Measurements from ENCODE around the gene SLC2A14.
A peak's percentile ranks its signal among the peaks of the same experiment; 100 is the strongest.
"Not testable (repeated sequence)": the region's sequence is repeated elsewhere in the genome, so short reads cannot be mapped to it uniquely, and the experiment has no call there.

SLC2A14 gene

DNA sequence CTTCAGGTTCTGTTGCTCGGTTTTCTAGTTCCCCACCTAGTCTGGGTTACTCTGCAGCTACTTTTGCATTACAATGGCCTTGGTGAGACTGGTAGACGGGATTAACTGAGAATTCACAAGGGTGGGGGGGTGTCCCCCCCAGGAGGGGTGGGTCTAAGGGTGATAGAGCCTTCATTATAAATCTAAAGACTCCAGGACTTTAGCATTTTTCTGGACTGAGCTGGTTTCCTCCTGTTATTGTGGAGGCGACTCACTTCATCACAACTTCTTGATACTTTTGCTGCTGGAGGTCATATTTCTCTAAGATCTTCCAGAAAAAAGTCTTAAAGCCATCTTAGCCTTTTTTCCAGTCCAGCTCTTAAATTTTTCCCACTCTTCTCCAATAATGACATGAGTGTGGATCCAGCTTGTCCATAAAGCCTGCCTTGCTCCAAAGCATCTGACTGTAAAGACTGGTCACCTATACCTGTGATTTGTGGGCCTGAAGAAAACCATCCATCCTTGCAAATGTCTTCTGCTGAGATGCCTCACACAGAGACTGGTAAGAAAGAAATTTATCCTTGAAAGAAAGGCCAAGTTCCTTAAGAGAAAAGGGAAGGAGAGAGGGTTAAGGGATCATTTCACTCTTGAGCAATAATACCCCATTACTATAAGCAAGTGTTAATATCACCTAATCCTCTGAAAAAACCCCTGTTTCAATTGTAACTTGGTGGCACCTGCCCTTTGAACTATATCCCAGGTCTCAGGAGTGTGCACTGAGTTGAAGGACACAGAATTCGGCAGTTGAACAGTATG is 19.7 kb upstream of the SLC2A14 start:
- DNase-seq (ENCODE audit: low read depth in 1 of 2, low spot score in 1 of 2), result no peak
- in situ Hi-C loops (cut with HindIII; ENCODE audit: low pct_unique_long_range_greater_than_20kb, low sequenced_read_pairs), result no loop called here
- TF ChIP-seq JUND (IDR thresholded peaks at IDR 0.05; ENCODE audit: low read depth), result no peak

DNA sequence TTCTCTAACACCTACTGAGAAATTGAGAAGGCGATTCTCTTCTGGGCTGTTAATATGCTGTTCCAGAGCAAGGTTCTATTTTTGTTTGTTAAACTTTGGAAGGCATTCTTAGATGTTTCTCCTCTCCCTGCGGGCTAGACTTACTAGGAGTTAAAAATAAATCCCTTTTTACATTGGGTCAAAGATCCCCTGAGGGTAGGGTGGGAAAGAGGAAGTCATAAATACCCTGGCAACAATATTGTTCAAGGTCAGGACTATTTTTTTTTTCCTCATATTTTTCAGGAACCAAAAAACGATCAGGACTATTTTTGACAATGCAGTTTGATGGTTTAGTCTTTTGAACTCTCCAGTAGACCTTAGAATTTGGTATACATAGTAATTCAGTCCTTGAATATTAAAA is 12.0 kb upstream of the SLC2A14 start:
- no peak for TF ChIP-seq JUND (IDR thresholded peaks at IDR 0.05; ENCODE audit: low read depth)
- DNase-seq (ENCODE audit: low read depth in 1 of 2, low spot score in 1 of 2), result peak in 1 of 2 experiments; percentile 8
- in situ Hi-C loops (cut with HindIII; ENCODE audit: low pct_unique_long_range_greater_than_20kb, low sequenced_read_pairs), result no loop called here

DNA sequence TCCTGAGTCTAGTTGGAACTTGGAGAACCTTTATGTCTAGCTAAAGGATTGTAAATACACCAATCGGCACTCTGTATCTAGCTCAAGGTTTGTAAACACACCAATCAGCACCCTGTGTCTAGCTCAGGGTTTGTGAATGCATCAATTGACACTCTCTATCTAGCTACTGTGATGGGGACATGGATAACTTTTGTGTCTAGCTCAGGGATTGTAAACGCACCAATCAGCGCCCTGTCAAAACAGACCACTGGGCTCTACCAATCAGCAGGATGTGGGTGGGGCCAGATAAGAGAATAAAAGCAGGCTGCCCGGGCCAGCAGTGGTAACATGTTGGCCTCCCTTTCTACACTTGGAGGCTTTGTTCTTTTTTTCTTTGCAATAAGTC is 9.0 kb upstream of the SLC2A14 start:
- in situ Hi-C loops (cut with HindIII; ENCODE audit: low pct_unique_long_range_greater_than_20kb, low sequenced_read_pairs); DNase-seq (ENCODE audit: low read depth in 1 of 2, low spot score in 1 of 2): not testable (repeated sequence)

DNA sequence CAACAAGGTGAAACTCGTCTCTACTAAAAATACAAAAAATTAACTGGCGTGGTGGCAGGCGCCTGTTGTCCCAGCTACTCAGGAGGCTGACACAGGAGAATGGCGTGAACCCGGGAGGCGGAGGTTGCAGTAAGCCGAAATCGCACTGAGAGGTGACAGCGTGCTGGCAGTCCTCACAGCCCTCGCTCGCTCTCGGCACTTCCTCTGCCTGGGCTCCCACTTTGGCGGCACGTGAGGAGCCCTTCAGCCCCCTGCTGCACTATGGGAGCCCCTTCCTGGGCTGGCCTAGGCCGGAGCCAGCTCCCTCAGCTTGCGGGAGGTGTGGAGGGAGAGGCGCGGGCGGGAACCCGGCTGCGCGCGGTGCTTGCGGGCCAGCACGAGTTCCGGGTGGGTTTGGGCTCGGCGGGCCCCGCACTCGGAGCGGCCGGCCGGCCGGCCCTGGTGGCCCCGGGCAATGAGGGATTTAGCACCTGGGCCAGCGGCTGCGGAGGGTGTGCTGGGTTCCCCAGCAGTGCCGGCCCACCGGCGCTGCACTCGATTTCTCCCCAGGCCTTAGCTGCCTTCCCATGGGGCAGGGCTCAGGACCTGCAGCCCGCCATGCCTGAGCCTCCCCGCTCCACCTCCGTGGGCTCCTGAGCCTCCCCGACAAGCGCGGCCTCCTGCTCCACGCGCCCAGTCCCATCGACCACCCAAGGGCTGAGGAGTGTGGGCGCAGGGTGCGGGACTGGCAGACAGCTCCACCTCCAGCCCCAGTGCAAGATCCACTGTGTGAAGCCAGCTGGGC is 8.4 kb upstream of the SLC2A14 start:
- DNase-seq (ENCODE audit: low read depth in 1 of 2, low spot score in 1 of 2); in situ Hi-C loops (cut with HindIII; ENCODE audit: low pct_unique_long_range_greater_than_20kb, low sequenced_read_pairs): not testable (repeated sequence)

DNA sequence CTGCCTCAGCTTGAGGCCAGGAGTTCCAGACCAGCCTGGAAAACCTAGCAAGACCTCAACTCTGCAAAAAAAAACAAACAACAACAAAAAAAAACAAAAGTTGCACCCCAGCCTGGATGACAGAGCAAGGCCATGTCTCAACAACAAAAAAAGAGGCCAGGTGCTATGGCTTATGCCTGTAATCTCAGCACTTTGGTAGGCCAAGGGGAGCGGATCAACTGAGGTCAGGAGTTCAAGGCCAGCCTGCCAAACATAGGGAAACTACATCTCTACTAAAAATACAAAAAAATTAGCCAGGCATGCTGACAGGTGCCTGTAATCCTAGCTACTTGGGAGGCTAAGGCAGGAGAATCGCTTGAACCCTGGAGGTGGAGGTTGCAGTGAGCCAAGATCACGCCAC is 6.5 kb upstream of the SLC2A14 start:
- in situ Hi-C loops (cut with HindIII; ENCODE audit: low pct_unique_long_range_greater_than_20kb, low sequenced_read_pairs), result no loop called here
- no peak for DNase-seq (ENCODE audit: low read depth in 1 of 2, low spot score in 1 of 2)
- TF ChIP-seq JUND (IDR thresholded peaks at IDR 0.05; ENCODE audit: low read depth), result no peak

DNA sequence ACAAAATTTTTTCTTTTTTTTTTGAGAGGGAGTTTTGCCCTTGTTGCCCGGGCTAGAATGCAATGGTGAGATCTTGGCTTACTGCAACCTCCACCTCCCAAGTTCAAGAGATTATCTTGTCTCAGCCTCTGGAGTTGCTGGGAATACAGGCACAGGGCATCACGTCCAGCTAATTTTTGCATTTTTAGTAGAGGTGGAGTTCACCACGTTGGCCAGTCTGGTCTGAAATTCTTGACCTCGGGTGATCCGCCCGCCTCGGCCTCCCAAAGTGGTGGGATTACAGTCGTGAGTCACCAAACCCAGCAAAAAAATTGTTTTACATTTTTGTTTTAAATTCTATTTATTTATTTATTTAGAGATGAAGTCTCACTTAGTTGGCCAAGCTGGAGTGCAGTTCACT is 4.7 kb upstream of the SLC2A14 start:
- no peak for TF ChIP-seq JUND (IDR thresholded peaks at IDR 0.05; ENCODE audit: low read depth)
- in situ Hi-C loops (cut with HindIII; ENCODE audit: low pct_unique_long_range_greater_than_20kb, low sequenced_read_pairs), result no loop called here
- DNase-seq (ENCODE audit: low read depth in 1 of 2, low spot score in 1 of 2), result no peak

DNA sequence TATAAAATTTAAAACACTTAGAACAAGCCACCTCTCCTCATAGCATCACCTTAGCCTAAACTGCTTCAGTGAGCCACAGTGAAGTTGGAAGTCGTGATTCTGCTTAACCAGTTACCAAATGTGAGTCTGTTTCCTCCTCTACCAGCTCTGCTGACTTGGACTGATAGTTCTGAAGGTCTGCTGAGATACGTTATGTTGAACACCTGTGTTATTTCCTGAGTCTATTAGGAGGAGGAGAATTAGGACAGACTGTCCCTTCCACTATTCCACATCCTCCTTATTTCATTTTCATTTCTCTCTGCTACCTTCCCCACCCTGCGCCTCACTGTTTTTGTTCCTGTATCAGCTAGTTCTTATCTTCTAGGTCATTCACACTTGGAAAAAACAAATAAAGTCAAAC is 2.4 kb downstream of the SLC2A14 start:
- in situ Hi-C loops (cut with HindIII; ENCODE audit: low pct_unique_long_range_greater_than_20kb, low sequenced_read_pairs), result no loop called here
- no peak for DNase-seq (ENCODE audit: low read depth in 1 of 2, low spot score in 1 of 2)
- TF ChIP-seq JUND (IDR thresholded peaks at IDR 0.05; ENCODE audit: low read depth), result no peak

DNA sequence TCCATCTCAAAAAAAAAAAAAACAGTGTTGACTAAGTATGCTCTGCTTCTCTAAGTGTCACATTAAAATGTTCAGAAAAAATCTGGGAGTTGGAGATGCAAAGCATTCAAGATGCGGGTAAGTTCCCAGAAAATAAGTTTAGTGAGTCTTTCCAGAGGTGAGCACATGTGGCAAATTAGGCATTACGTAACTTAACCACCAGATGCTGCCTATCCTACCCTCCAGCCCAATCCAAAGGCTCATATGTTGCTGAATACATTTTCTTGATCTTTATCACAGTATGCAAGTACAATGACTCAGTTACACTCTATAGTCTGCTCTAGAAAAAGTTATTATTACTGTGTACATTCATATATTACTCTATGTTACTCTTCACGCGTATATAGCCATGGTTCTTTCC is 3.6 kb downstream of the SLC2A14 start:
- no peak for DNase-seq (ENCODE audit: low read depth in 1 of 2, low spot score in 1 of 2)
- no peak for TF ChIP-seq JUND (IDR thresholded peaks at IDR 0.05; ENCODE audit: low read depth)
- in situ Hi-C loops (cut with HindIII; ENCODE audit: low pct_unique_long_range_greater_than_20kb, low sequenced_read_pairs), result no loop called here

DNA sequence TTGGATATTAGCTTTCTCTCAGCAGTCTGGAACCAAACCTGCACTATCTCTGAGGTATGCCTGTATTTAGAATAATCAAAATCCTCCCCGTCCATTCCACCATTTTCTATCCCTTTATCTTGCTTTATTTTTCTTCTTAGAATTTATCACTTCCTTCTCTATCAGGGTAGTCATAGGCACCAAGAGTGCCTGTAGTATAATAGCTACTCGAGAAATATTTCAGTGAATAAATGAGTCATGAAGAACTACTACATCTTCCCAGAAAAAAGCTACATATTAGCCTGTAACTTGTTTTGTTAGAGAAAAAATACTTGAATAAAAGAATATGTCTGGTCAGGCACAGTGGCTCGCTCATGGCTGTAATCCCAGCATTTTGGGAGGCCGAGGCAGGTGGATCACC is 4.3 kb downstream of the SLC2A14 start:
- DNase-seq (ENCODE audit: low read depth in 1 of 2, low spot score in 1 of 2), result no peak
- in situ Hi-C loops (cut with HindIII; ENCODE audit: low pct_unique_long_range_greater_than_20kb, low sequenced_read_pairs), result no loop called here
- no peak for TF ChIP-seq JUND (IDR thresholded peaks at IDR 0.05; ENCODE audit: low read depth)

DNA sequence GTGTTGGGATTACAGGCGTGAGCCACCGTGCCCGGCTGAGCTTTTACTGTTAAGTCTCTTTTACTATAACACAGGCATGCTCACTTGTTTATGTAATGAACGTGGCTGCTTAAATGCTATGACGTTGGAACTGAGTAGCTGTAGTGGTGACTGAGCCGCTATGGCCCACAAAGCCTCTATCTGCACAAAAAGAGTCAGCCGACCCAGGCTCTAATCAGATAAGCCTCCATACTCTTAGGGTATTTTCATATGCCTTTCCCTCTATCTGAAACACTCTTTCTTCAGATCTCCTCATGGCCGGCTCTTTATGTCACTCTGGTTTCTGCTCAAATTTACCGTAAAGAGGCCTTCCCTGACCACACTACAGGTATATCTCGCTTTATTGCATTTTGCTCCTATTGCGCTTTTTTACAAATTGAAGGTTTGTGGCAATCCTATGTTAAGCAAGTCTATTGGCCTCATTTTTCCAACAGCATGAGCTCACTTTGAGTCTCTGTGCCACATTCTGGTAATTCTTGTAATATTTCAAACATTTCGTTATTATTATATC is 8.0 kb downstream of the SLC2A14 start:
- no peak for DNase-seq (ENCODE audit: low read depth in 1 of 2, low spot score in 1 of 2)
- no peak for TF ChIP-seq JUND (IDR thresholded peaks at IDR 0.05; ENCODE audit: low read depth)
- in situ Hi-C loops (cut with HindIII; ENCODE audit: low pct_unique_long_range_greater_than_20kb, low sequenced_read_pairs), result no loop called here

DNA sequence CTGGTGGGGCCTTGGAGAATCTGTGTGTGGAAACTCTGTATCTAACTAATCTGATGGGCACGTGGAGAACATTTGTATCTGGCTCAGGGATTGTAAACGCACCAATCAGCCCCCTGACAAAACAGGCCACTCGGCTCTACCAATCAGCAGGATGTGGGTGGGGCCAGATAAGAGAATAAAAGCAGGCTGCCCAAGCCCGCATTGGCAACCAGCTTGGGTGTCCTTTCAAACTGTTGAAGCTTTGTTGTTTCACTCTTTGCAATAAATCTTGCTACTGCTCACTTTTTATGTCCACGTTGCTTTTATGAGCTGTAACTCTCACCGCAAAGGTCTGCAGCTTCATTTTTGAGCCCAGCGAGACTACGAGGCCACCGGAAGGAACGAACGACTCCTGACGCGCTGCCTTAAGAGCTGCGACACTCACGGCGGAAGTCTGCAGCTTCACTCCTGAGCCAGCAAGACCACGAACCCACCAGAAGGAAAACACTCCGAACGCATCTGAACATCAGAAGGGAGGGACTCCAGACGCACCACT is 9.8 kb downstream of the SLC2A14 start:
- DNase-seq (ENCODE audit: low read depth in 1 of 2, low spot score in 1 of 2); in situ Hi-C loops (cut with HindIII; ENCODE audit: low pct_unique_long_range_greater_than_20kb, low sequenced_read_pairs): not testable (repeated sequence)

DNA sequence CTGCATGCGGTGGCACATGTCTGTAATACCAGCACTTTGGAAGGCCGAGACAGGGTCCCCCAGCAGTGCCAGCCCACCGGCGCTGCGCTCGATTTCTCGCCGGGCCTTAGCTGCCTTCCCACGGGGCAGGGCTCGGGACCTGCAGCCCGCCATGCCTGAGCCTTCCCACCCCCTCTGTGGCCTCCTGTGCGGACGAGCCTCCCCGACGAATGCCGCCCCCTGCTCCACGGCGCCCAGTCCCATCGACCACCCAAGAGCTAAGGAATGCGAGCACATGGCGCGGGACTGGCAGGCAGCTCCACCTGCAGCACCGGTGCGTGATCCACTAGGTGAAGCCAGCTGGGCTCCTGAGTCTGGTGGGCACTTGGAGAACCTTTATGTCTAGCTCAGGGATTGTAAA is 10.4 kb downstream of the SLC2A14 start:
- DNase-seq (ENCODE audit: low read depth in 1 of 2, low spot score in 1 of 2); in situ Hi-C loops (cut with HindIII; ENCODE audit: low pct_unique_long_range_greater_than_20kb, low sequenced_read_pairs): not testable (repeated sequence)

DNA sequence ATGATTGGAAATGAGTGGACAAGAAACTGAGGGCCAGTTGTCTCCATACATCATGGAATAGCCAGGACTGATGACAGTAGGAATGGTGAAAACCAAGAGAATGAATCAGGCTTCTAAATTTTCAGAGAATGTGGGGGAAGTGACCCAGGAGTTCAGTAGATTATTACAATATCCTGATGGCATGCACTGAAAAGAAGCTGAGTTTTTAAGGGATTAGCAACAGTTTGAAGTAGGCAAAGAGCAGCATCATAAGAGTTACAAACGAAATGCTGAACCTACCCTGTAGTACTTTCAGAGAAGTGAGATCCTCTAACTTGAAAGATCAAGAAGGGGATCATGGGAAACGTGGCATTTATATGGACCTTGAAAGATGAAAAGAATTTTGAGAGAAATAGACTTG is 13.2 kb downstream of the SLC2A14 start:
- no peak for DNase-seq (ENCODE audit: low read depth in 1 of 2, low spot score in 1 of 2)
- in situ Hi-C loops (cut with HindIII; ENCODE audit: low pct_unique_long_range_greater_than_20kb, low sequenced_read_pairs), result no loop called here
- TF ChIP-seq JUND (IDR thresholded peaks at IDR 0.05; ENCODE audit: low read depth), result no peak

All from T47D (cell line).